HepG2 (cell line): Measurements from ENCODE around the gene FAH. TPM values are rescaled to one million over a fixed set of nuclear protein-coding genes. Genes with fewer than 3 reads are reported as not detected.

ENCODE experiments used
- ATAC-seq: fragments of 200-7000 bp; cut with Tn5 transposase; 3 replicates; pipeline ENCODE4 v1.9.1; 2020; ENCODE audit warnings: mild to moderate bottlenecking, moderate library complexity
- BruUV-seq: library from RNA; stranded (reverse); fragments of 400-500 nt; replicated peaks from 2 replicates; lab custom pipeline; 2021; lab: Mats Ljungman, UMichigan
- CTCF ChIA-PET: fragments of 300-600 bp; formaldehyde crosslinking; extraction: SDS; loops from one replicate; lab custom pipeline; 2021; ENCODE audit warnings: low total read pairs, inconsistent platforms, low intra/inter-chr PET ratio; lab: Yijun Ruan, JAX
- POLR2A ChIA-PET: fragments of 350-600 bp; sonication (Branson Sonifier 250); formaldehyde crosslinking; loops from one replicate; lab custom pipeline; 2020; ENCODE audit warnings: antibody characterized with exemption, inconsistent platforms; lab: Yijun Ruan, JAX
- DNase-seq: peaks from one replicate; pipeline ENCODE4 v3.0.0-alpha.2; 2015; ENCODE audit warnings: low spot score
- FAIRE-seq: peaks from 3 replicates; lab custom pipeline; 2011; peaks lifted over from hg19 to GRCh38; lab: Jason Lieb, UNC
- H2AFZ ChIP-seq: one replicate; pipeline ENCODE4 v1.6.1; 2011; ENCODE audit warnings: low read length, inconsistent platforms
- H3K27ac ChIP-seq: fragments of 300-600 bp; 3 replicates; pipeline ENCODE4 v1.8.0; 2011; ENCODE audit warnings: mixed run types, mild to moderate bottlenecking, mixed read lengths, low read length, inconsistent platforms; ENCODE audit not compliant: insufficient read depth; ENCODE audit errors: extremely low read length
- H3K27me3 ChIP-seq, 2 experiments: fragments of 200-600 bp in 1 of 2; 2 replicates in 1 of 2; 3 replicates in 1 of 2; pipeline versions ENCODE4 v1.6.0 to v1.8.0; 2011; ENCODE audit warnings: low read length in 2 of 2, mild to moderate bottlenecking in 2 of 2, moderate library complexity in 2 of 2, inconsistent platforms in 1 of 2; ENCODE audit not compliant: insufficient read depth in 2 of 2, control insufficient read depth in 1 of 2
- H3K36me3 ChIP-seq, 2 experiments: fragments of 200-600 bp in 1 of 2; replicated peaks in 1 of 2; 2 replicates in 1 of 2; 3 replicates in 1 of 2; pipeline versions ENCODE4 v1.5.1 to v1.8.0; 2011; ENCODE audit warnings: low read length in 2 of 2, inconsistent platforms in 1 of 2; ENCODE audit not compliant: insufficient read depth in 2 of 2, control insufficient read depth in 1 of 2
- H3K4me1 ChIP-seq: 2 replicates; pipeline ENCODE4 v1.5.1; 2012; ENCODE audit warnings: low read length, inconsistent platforms; ENCODE audit not compliant: insufficient read depth
- H3K4me2 ChIP-seq: 2 replicates; pipeline ENCODE4 v1.6.0; 2011; ENCODE audit warnings: low read depth, low read length, inconsistent platforms
- H3K4me3 ChIP-seq, 3 experiments: fragments of 200-600 bp in 1 of 3; sonication (generic), shearing (Covaris generic) in 1 of 3; replicated peaks in 1 of 3; 2 replicates each; pipeline ENCODE4 v1.5.1; 2011 to 2016; ENCODE audit warnings: low read length in 3 of 3, inconsistent platforms in 2 of 3, low read depth in 2 of 3, mild to moderate bottlenecking in 2 of 3, control low read depth in 1 of 3, mixed read lengths in 1 of 3; ENCODE audit not compliant: insufficient read depth in 1 of 3
- H3K79me2 ChIP-seq: one replicate; pipeline ENCODE4 v1.6.1; 2011; ENCODE audit warnings: low read length, inconsistent platforms; ENCODE audit not compliant: insufficient read depth
- H3K9ac ChIP-seq: 2 replicates; pipeline ENCODE4 v1.6.0; 2011; ENCODE audit warnings: mild to moderate bottlenecking, low read depth, low read length, inconsistent platforms; ENCODE audit not compliant: insufficient read depth
- H3K9me3 ChIP-seq: 2 replicates; pipeline ENCODE4 v1.5.1; 2012; ENCODE audit warnings: mild to moderate bottlenecking, low read length
- H4K20me1 ChIP-seq: 2 replicates; pipeline ENCODE4 v1.6.0; 2011; ENCODE audit warnings: inconsistent platforms, mild to moderate bottlenecking, low read length, moderate library complexity; ENCODE audit not compliant: insufficient read depth
- DZIP1 ChIP-seq: sonication (generic); formaldehyde crosslinking; IDR thresholded peaks from 2 replicates; pipeline ENCODE4 v1.5.0; 2020; ENCODE audit warnings: mild to moderate bottlenecking, missing genetic modification reagents
- HIVEP1 ChIP-seq: sonication (generic); formaldehyde crosslinking; IDR thresholded peaks from 2 replicates; pipeline ENCODE4 v1.4.0; 2020; ENCODE audit warnings: mild to moderate bottlenecking, missing genetic modification reagents
- KDM3A ChIP-seq: IDR thresholded peaks from 2 replicates; pipeline ENCODE4 v1.6.1; 2018; ENCODE audit warnings: low read depth, missing compliant biosample characterization
- NFYB ChIP-seq: sonication (generic); formaldehyde crosslinking; IDR thresholded peaks from 2 replicates; pipeline ENCODE4 v1.4.0; 2020; ENCODE audit warnings: missing genetic modification reagents
- NR2F2 ChIP-seq: IDR thresholded peaks from 2 replicates; pipeline ENCODE4 v1.6.1; 2012; ENCODE audit warnings: low read depth, inconsistent platforms, borderline replicate concordance
- PITX1 ChIP-seq: sonication (generic); formaldehyde crosslinking; IDR thresholded peaks from 2 replicates; pipeline ENCODE4 v1.5.1; 2020; ENCODE audit warnings: mild to moderate bottlenecking, missing genetic modification reagents
- SP140L ChIP-seq: sonication (generic); formaldehyde crosslinking; IDR thresholded peaks from 2 replicates; pipeline ENCODE4 v1.4.0; 2020; ENCODE audit warnings: missing genetic modification reagents, borderline replicate concordance
- THAP7 ChIP-seq: sonication (generic); formaldehyde crosslinking; IDR thresholded peaks from 2 replicates; pipeline ENCODE4 v1.8.1; 2023; ENCODE audit warnings: mild to moderate bottlenecking, missing genetic modification reagents
- ZKSCAN1 ChIP-seq: fragments of 150-350 bp; IDR thresholded peaks from 2 replicates; pipeline ENCODE4 v1.6.1; 2014; ENCODE audit warnings: low read length
- ZNF160 ChIP-seq: sonication (generic); formaldehyde crosslinking; IDR thresholded peaks from 2 replicates; pipeline ENCODE4 v1.8.0; 2022; ENCODE audit warnings: mild to moderate bottlenecking, inconsistent platforms, missing genetic modification reagents
- ZNF18 ChIP-seq: sonication (generic); formaldehyde crosslinking; IDR thresholded peaks from 2 replicates; pipeline ENCODE4 v1.8.0; 2022; ENCODE audit warnings: mild to moderate bottlenecking, missing genetic modification reagents; ENCODE audit not compliant: insufficient replicate concordance
- ZNF205 ChIP-seq: IDR thresholded peaks from 2 replicates; pipeline ENCODE4 v1.6.1; 2018; ENCODE audit warnings: missing biosample characterization, missing genetic modification reagents
- ZNF275 ChIP-seq: sonication (generic); formaldehyde crosslinking; IDR thresholded peaks from 2 replicates; pipeline ENCODE4 v1.8.0; 2022; ENCODE audit warnings: missing genetic modification reagents, mild to moderate bottlenecking, inconsistent platforms, borderline replicate concordance
- ZNF7 ChIP-seq: IDR thresholded peaks from 2 replicates; pipeline ENCODE4 v1.6.1; 2016; ENCODE audit warnings: missing biosample characterization, missing genetic modification reagents
- ZNF746 ChIP-seq: sonication (generic); formaldehyde crosslinking; IDR thresholded peaks from 2 replicates; pipeline ENCODE4 v1.8.0; 2022; ENCODE audit warnings: mild to moderate bottlenecking, missing genetic modification reagents
- WGBS: methylation state at CpG from one replicate; pipeline ENCODE4 v1.1.6; 2017; ENCODE audit warnings: low lambda C conversion rate; 5-methylcytosine and 5-hydroxymethylcytosine counted together
- in situ Hi-C: cut with HindIII; loops from 2 replicates; pipeline ENCODE4 v1.10.0; 2017; ENCODE audit warnings: low pct_unique_long_range_greater_than_20kb; ENCODE audit not compliant: extremely low pct_ligation_motif_present
- intact Hi-C: fragments of 100-400 bp; cut with micrococcal nuclease; formaldehyde crosslinking; loops from one replicate; pipeline ENCODE4 v1.10.0; 2022; ENCODE audit not compliant: unreplicated experiment
- polyA plus RNA-seq, 8 experiments: library from polyadenylated mRNA; depleted of rRNA in 3 of 8; stranded (reverse) in 7 of 8; unstranded in 1 of 8; fragments of >200 nt; fragmentation: Illumina TruSeq in 4 of 8; extraction: Trizol in 4 of 8; gene quantifications; 2 replicates each; pipeline versions ENCODE4 v1.2.1 to v1.2.3, GENCODE V29; 2011 to 2016; ENCODE audit warnings: low read depth in 4 of 8, missing spikeins in 1 of 8, mixed read lengths in 1 of 8; ENCODE audit not compliant: insufficient read depth in 1 of 8
- total RNA-seq, 5 experiments: library from RNA; depleted of rRNA; stranded (reverse); fragments of >200 nt; fragmentation: Illumina TruSeq; extraction: Trizol; gene quantifications; 2 replicates each; pipeline ENCODE4 v1.2.3, GENCODE V29; 2016; ENCODE audit warnings: low read depth in 1 of 5

The FAH gene
- total and polyA plus RNA-seq, 2 of the 13 experiments (the other 11 are each of a cell fraction or from before 2014, with no cell fraction given): 36.6 to 75.0 TPM

GRCh38 chr15:80186597-80186996, 33.8 kb downstream of the FAH start:
- no peaks in the 10 kb centered on the region for H4K20me1 ChIP-seq
- peaks cover 14 to 53% of the 10 kb centered on the region in 2 experiments for H3K36me3 ChIP-seq
- H3K79me2 ChIP-seq: no peaks in the 10 kb centered on the region
- BruUV-seq: no TSS peak
- CTCF ChIA-PET: no interaction called here
- H3K4me1 ChIP-seq: peaks cover 11% of the 10 kb centered on the region
- H3K9me3 ChIP-seq: no peaks in the 10 kb centered on the region
- ATAC-seq (no peak), DNase-seq (no peak), FAIRE-seq (no peak)
- in situ Hi-C loops (no loop called here), intact Hi-C loops (no loop called here)
- no peak overlapping the region for H2AFZ ChIP-seq
- POLR2A ChIA-PET: no interaction called here
- no peak overlapping the region for H3K9ac ChIP-seq
- H3K4me2 ChIP-seq: no peak overlapping the region
- 100% methylated on average over 1 of the region's 1 CpG for WGBS
- no peaks in the 10 kb centered on the region for H3K27me3 ChIP-seq
- H3K27ac ChIP-seq: no peak overlapping the region
- no peak overlapping the region for H3K4me3 ChIP-seq
- TF ChIP-seq KDM3A (CRISPR knock-in tag) (no peak), DZIP1 (CRISPR knock-in tag) (no peak), NR2F2 (no peak), ZKSCAN1 (no peak), THAP7 (CRISPR knock-in tag) (no peak), ZNF160 (CRISPR knock-in tag) (no peak), ZNF18 (CRISPR knock-in tag) (no peak), PITX1 (CRISPR knock-in tag) (no peak), ZNF275 (CRISPR knock-in tag) (no peak), ZNF746 (CRISPR knock-in tag) (no peak), ZNF205 (CRISPR knock-in tag) (no peak), HIVEP1 (CRISPR knock-in tag) (no peak), SP140L (CRISPR knock-in tag) (no peak), ZNF7 (CRISPR knock-in tag) (no peak), NFYB (CRISPR knock-in tag) (no peak)
